Left lung (tissue), 10 donors: ENCODE data around the gene LIMA1. TPM values are rescaled to one million over a fixed set of nuclear protein-coding genes. Genes with fewer than 3 reads are reported as not detected.

ENCODE experiments used
- ATAC-seq: fragments of 200-7000 bp; cut with Tn5 transposase; one replicate; pipeline ENCODE4 v1.9.1; 2020; ENCODE audit warnings: moderate library complexity
- DNase-seq, 4 donors: peaks; one replicate each; pipeline ENCODE4 v3.0.0-alpha.2; 2013 to 2020
- H3K27ac ChIP-seq, 2 donors: fragments of 200-600 bp; sonication (generic) in 1 of 2; one replicate each; pipeline versions ENCODE4 v1.5.0 to v1.8.0; 2020 to 2021
- H3K27me3 ChIP-seq, 2 donors: fragments of 200-600 bp; sonication (generic) in 1 of 2; one replicate each; pipeline versions ENCODE4 v1.5.0 to v1.8.0; 2020 to 2021
- H3K36me3 ChIP-seq, 2 donors: fragments of 200-600 bp; sonication (generic) in 1 of 2; one replicate each; pipeline versions ENCODE4 v1.5.0 to v1.8.0; 2020 to 2021
- H3K4me1 ChIP-seq, 2 donors: fragments of 200-600 bp; one replicate each; pipeline ENCODE4 v1.8.0; 2021
- H3K4me3 ChIP-seq, 2 donors: fragments of 200-600 bp; sonication (generic) in 1 of 2; one replicate each; pipeline versions ENCODE4 v1.5.0 to v1.8.0; 2020 to 2021; ENCODE audit warnings: mild to moderate bottlenecking in 1 of 2
- H3K9me3 ChIP-seq, 2 donors: fragments of 200-600 bp; sonication (generic) in 1 of 2; one replicate each; pipeline versions ENCODE4 v1.5.0 to v1.8.0; 2020 to 2021
- intact Hi-C, 2 donors: fragments of 100-400 bp; cut with DNase I; formaldehyde crosslinking; loops; one replicate each; pipeline versions ENCODE4 v1.11.2 to v1.14.2; 2022
- microRNA-seq, 2 donors: library from miRNA; unstranded; fragments of <30 nt; microRNA quantifications; one replicate each; pipeline ENCODE4, GENCODE V29; 2019
- polyA plus RNA-seq, 6 donors: library from polyadenylated mRNA; unstranded; fragments of 120-200 nt; gene quantifications; one replicate each; pipeline ENCODE4 v1.2.1, GENCODE V29; 2013; ENCODE audit not compliant: insufficient read length in 6 of 6
- total RNA-seq, 2 donors: library from RNA; stranded (reverse); fragmentation: NEBNext Ultra II Directional; extraction: Animal tissue kit (Norgen Biotek cat#: 25700); gene quantifications; one replicate each; pipeline ENCODE4 v1.2.1, GENCODE V29; 2021
- TF ChIP-seq, protein P1 (sequence below), 2 donors: fragments of 200-600 bp; sonication (generic) in 1 of 2; IDR thresholded peaks; one replicate each; pipeline versions ENCODE4 v1.5.0 to v1.8.0; 2021; ENCODE audit warnings: antibody characterized with exemption in 2 of 2
- donor health status: DM: no; HTN: yes; CAD: no.
- donor health status: DM: no; HTN: no; CAD: no.

LIMA1 gene
- total and polyA plus RNA-seq, 8 donors = 71.9 to 91.0 (median 81.9) TPM

GRCh38 chr12:50145439-50145838, 137.9 kb downstream of the LIMA1 start:
- TF ChIP-seq, protein P1, sequence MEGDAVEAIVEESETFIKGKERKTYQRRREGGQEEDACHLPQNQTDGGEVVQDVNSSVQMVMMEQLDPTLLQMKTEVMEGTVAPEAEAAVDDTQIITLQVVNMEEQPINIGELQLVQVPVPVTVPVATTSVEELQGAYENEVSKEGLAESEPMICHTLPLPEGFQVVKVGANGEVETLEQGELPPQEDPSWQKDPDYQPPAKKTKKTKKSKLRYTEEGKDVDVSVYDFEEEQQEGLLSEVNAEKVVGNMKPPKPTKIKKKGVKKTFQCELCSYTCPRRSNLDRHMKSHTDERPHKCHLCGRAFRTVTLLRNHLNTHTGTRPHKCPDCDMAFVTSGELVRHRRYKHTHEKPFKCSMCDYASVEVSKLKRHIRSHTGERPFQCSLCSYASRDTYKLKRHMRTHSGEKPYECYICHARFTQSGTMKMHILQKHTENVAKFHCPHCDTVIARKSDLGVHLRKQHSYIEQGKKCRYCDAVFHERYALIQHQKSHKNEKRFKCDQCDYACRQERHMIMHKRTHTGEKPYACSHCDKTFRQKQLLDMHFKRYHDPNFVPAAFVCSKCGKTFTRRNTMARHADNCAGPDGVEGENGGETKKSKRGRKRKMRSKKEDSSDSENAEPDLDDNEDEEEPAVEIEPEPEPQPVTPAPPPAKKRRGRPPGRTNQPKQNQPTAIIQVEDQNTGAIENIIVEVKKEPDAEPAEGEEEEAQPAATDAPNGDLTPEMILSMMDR (IDR thresholded peaks at IDR 0.05) = no peak
- Histone ChIP-seq H3K9me3 (no peaks in the 10 kb centered on the region), H3K4me1 (no peaks in the 10 kb centered on the region), H3K27ac (no peak overlapping the region), H3K4me3 (no peak overlapping the region), H3K27me3 (no peaks in the 10 kb centered on the region), H3K36me3 (peaks cover 0 to 28% of the 10 kb centered on the region in 2 donors)
- intact Hi-C loops = no loop called here
- ATAC-seq = no peak
- no peak for DNase-seq

- intact Hi-C loops = no loop called here
- DNase-seq (no peak), ATAC-seq (peak; percentile 89)
These were observed 140.3 kb downstream of the LIMA1 start for GRCh38 chr12:50142993-50143392.

GRCh38 chr12:50132505-50133135, 150.7 kb downstream of the LIMA1 start:
- no peaks in the 10 kb centered on the region for H3K27me3 ChIP-seq
- no peaks in the 10 kb centered on the region for H3K9me3 ChIP-seq
- no peak overlapping the region for H3K27ac ChIP-seq
- peaks cover 0 to 95% of the 10 kb centered on the region in 2 donors for H3K36me3 ChIP-seq
- H3K4me1 ChIP-seq = peaks cover 0 to 7% of the 10 kb centered on the region in 2 donors
- DNase-seq = peak in 2 of 4 donors; percentile 19 to 42
- TF ChIP-seq, protein P1 (IDR thresholded peaks at IDR 0.05) = peak; percentile 27 to 33
- ATAC-seq = peak; percentile 57
- intact Hi-C loops = no loop called here
- no peak overlapping the region for H3K4me3 ChIP-seq

More at GRCh38 chr12:50142993-50143392, 140.3 kb downstream of the LIMA1 start:
- no peak overlapping the region for H3K27ac ChIP-seq
- peaks cover 0 to 53% of the 10 kb centered on the region in 2 donors for H3K36me3 ChIP-seq
- no peak overlapping the region for H3K4me3 ChIP-seq
- H3K4me1 ChIP-seq = no peaks in the 10 kb centered on the region
- no peaks in the 10 kb centered on the region for H3K27me3 ChIP-seq
- TF ChIP-seq, protein P1 (IDR thresholded peaks at IDR 0.05) = no peak
- H3K9me3 ChIP-seq = no peaks in the 10 kb centered on the region

GRCh38 chr12:50129290-50129689, 154.0 kb downstream of the LIMA1 start:
- DNase-seq (no peak), ATAC-seq (no peak)
- intact Hi-C loops = no loop called here
- Histone ChIP-seq H3K27ac (no peak overlapping the region), H3K4me1 (peaks cover 0 to 12% of the 10 kb centered on the region in 2 donors), H3K36me3 (peaks cover 0 to 82% of the 10 kb centered on the region in 2 donors), H3K4me3 (no peak overlapping the region), H3K9me3 (no peaks in the 10 kb centered on the region), H3K27me3 (no peaks in the 10 kb centered on the region)
- TF ChIP-seq, protein P1 (IDR thresholded peaks at IDR 0.05) = no peak

DNA sequence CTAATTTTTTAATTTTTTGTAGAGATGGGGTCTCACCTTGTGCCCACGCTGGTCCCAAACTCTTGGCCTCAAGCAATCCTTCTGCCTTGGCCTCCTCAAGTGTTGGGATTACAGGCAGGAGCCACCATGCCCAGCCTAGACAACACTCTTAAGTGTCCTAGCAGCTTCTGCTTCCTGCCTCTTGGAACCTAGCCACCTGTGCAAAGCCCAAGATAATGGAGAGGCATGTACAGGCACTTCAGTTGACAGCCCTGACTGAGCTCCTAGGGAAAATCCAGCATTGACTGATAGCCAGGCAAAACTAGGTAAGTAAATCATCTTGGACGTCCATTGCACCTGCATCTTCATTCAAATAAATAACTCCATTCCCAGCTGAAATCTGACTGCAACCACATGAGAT, 155.8 kb downstream of the LIMA1 start:
- ATAC-seq = peak; percentile 60
- TF ChIP-seq, protein P1 (IDR thresholded peaks at IDR 0.05) = no peak

More for the DNA sequence above, 155.8 kb downstream of the LIMA1 start:
- Histone ChIP-seq H3K4me3 (no peak overlapping the region), H3K4me1 (peaks cover 0 to 12% of the 10 kb centered on the region in 2 donors), H3K36me3 (peaks cover 0 to 82% of the 10 kb centered on the region in 2 donors), H3K27ac (no peak overlapping the region), H3K9me3 (no peaks in the 10 kb centered on the region), H3K27me3 (no peaks in the 10 kb centered on the region)
- intact Hi-C loops = no loop called here
- no peak for DNase-seq

Small RNA genes within 50 kb of the gene (microRNA-seq; reads per million reads assigned to microRNA genes)
- gene MIR1293 = 0.14 to 0.17 reads per million in 2 donors

Other genes starting within 250 kb of the LIMA1 start
- 1 to 10 TPM; 2.1 to 2.9 TPM for gene ASIC1, start 225.9 kb downstream of the LIMA1 start, total RNA-seq
- 10 to 100 TPM in 3 of 6 donors, 1 to 10 TPM in 3; 8.0 to 15.4 (median 9.9) TPM for gene ASIC1, start 225.9 kb downstream of the LIMA1 start, polyA plus RNA-seq
- 10 to 100 TPM; 33.1 to 42.0 TPM for gene SMARCD1, start 198.2 kb downstream of the LIMA1 start, total RNA-seq
- 100 to 1,000 TPM; 133 to 155 (median 141) TPM for gene SMARCD1, start 198.2 kb downstream of the LIMA1 start, polyA plus RNA-seq
- 1 to 10 TPM; 6.8 to 8.5 TPM for gene GPD1, start 179.5 kb downstream of the LIMA1 start, total RNA-seq
- gene GPD1, start 179.5 kb downstream of the LIMA1 start, polyA plus RNA-seq = 1 to 10 TPM in 1 of 6 donors, under 1 TPM in 5; 0.54 to 1.0 (median 0.65) TPM
- 10 to 100 TPM; 46.8 to 77.6 TPM for gene COX14, start 171.3 kb downstream of the LIMA1 start, total RNA-seq
- 10 to 100 TPM; 30.5 to 41.6 (median 35.2) TPM for gene COX14, start 171.3 kb downstream of the LIMA1 start, polyA plus RNA-seq
- 10 to 100 TPM; 38.1 to 40.1 TPM for gene CERS5, start 116.2 kb downstream of the LIMA1 start, total RNA-seq
- gene CERS5, start 116.2 kb downstream of the LIMA1 start, polyA plus RNA-seq = 10 to 100 TPM; 54.9 to 76.4 (median 69.8) TPM
- gene FAM186A, start 113.1 kb upstream of the LIMA1 start, total RNA-seq = not detected
- gene FAM186A, start 113.1 kb upstream of the LIMA1 start, polyA plus RNA-seq = under 1 TPM; 0.31 to 0.72 (median 0.39) TPM
- 10 to 100 TPM; 58.5 to 65.4 TPM for gene LARP4, start 117.4 kb upstream of the LIMA1 start, total RNA-seq
- 10 to 100 TPM; 27.5 to 34.2 (median 31.1) TPM for gene LARP4, start 117.4 kb upstream of the LIMA1 start, polyA plus RNA-seq
- 10 to 100 TPM; 26.5 to 34.0 TPM for gene DIP2B, start 221.5 kb upstream of the LIMA1 start, total RNA-seq
- 10 to 100 TPM; 33.0 to 38.6 (median 35.3) TPM for gene DIP2B, start 221.5 kb upstream of the LIMA1 start, polyA plus RNA-seq